Suprapubic skin (tissue), 4 donors: ENCODE measurements around the gene NYAP2. TPM values are rescaled to one million over a fixed set of nuclear protein-coding genes. Genes with fewer than 3 reads are reported as not detected.

ENCODE experiments used
- DNase-seq, 2 donors: peaks; one replicate each; pipeline ENCODE4 v3.0.0-alpha.2; 2019; ENCODE audit warnings: low spot score in 2 of 2
- H3K27ac ChIP-seq: fragments of 200-600 bp; sonication (generic); one replicate; pipeline ENCODE4 v1.5.1; 2019
- H3K27me3 ChIP-seq: fragments of 200-600 bp; sonication (generic); one replicate; pipeline ENCODE4 v1.5.1; 2019
- H3K36me3 ChIP-seq: fragments of 200-600 bp; sonication (generic); one replicate; pipeline ENCODE4 v1.5.1; 2019
- H3K4me1 ChIP-seq: fragments of 200-600 bp; sonication (generic); one replicate; pipeline ENCODE4 v1.5.1; 2019
- H3K4me3 ChIP-seq: fragments of 200-600 bp; sonication (generic); one replicate; pipeline ENCODE4 v1.5.1; 2019; ENCODE audit warnings: mild to moderate bottlenecking
- H3K9me3 ChIP-seq: fragments of 200-600 bp; sonication (generic); one replicate; pipeline ENCODE4 v1.5.1; 2019
- EP300 ChIP-seq: sonication (generic); formaldehyde crosslinking; IDR thresholded peaks from one replicate; pipeline ENCODE4 v1.6.1; 2017; ENCODE audit warnings: antibody characterized with exemption
- POLR2A ChIP-seq, 2 donors: fragments of 450-650 bp; IDR thresholded peaks; one replicate each; pipeline ENCODE4 v1.6.1; 2017; ENCODE audit warnings: antibody characterized with exemption in 2 of 2, mild to moderate bottlenecking in 2 of 2, moderate library complexity in 2 of 2
- POLR2AphosphoS5 ChIP-seq, 3 donors: sonication (generic); formaldehyde crosslinking; IDR thresholded peaks; one replicate each; pipeline ENCODE4 v1.6.1; 2017; ENCODE audit warnings: antibody characterized with exemption in 3 of 3
- WGBS: methylation state at CpG from one replicate; pipeline ENCODE4 v1.1.5; 2018; 5-methylcytosine and 5-hydroxymethylcytosine counted together
- total RNA-seq, 4 donors: library from RNA; depleted of rRNA; stranded (reverse); fragments of >200 nt; gene quantifications; one replicate each; pipeline ENCODE4 v1.1.0, GENCODE V29; 2016
- TF ChIP-seq, protein P1 (sequence below), 2 donors: fragments of 200-600 bp in 1 of 2; fragments of 450-650 bp in 1 of 2; sonication (generic) in 1 of 2; IDR thresholded peaks; one replicate each; pipeline ENCODE4 v1.5.1; 2016 to 2019; ENCODE audit warnings: antibody characterized with exemption in 2 of 2, mild to moderate bottlenecking in 1 of 2, moderate library complexity in 1 of 2

The NYAP2 gene
- total RNA-seq: under 1 TPM in 1 of 4 donors, not detected in 3; 0.11 TPM

DNA sequence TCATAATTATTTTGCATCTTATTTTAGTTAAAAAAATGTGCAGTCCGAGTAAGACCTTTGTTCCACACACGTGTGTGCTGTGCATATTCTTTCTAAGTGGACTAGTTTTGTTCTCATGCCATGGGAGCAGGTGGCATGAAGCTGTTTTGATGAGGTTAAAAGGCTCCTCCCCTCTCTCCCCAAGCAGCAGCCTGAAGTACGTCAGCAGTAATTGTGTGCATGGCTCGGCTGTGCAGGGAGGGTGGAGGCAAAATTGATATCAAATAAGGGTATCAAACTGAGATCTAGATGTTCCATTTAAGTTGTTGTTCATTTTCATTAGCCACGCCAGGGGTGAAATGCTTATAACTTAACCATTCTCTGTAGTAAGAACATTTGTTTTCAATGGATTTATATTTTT lies at the start of gene NYAP2:
TSS of gene NYAP2 (plus strand) at position 207 of the 400 bp plus-strand sequence. CDS start 9,171 bp downstream, outside the sequence.
- no peak within 1 kb of the TSS for H3K4me3 ChIP-seq
- H3K27ac ChIP-seq: no peak within 1 kb of the TSS
- WGBS: 54% methylated on average over 5 of the region's 5 CpGs
- H3K4me1 ChIP-seq: no peaks in the 10 kb centered on the region
- H3K9me3 ChIP-seq: no peaks in the 10 kb centered on the region
- DNase-seq: no peak
- H3K27me3 ChIP-seq: peaks cover 2% of the 10 kb centered on the region
- TF ChIP-seq POLR2A (IDR thresholded peaks at IDR 0.05): no peak
- no peak for TF ChIP-seq EP300
- no peak for TF ChIP-seq POLR2AphosphoS5 (IDR thresholded peaks at IDR 0.05)
- TF ChIP-seq, protein P1, sequence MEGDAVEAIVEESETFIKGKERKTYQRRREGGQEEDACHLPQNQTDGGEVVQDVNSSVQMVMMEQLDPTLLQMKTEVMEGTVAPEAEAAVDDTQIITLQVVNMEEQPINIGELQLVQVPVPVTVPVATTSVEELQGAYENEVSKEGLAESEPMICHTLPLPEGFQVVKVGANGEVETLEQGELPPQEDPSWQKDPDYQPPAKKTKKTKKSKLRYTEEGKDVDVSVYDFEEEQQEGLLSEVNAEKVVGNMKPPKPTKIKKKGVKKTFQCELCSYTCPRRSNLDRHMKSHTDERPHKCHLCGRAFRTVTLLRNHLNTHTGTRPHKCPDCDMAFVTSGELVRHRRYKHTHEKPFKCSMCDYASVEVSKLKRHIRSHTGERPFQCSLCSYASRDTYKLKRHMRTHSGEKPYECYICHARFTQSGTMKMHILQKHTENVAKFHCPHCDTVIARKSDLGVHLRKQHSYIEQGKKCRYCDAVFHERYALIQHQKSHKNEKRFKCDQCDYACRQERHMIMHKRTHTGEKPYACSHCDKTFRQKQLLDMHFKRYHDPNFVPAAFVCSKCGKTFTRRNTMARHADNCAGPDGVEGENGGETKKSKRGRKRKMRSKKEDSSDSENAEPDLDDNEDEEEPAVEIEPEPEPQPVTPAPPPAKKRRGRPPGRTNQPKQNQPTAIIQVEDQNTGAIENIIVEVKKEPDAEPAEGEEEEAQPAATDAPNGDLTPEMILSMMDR (IDR thresholded peaks at IDR 0.05): no peak
- no peaks in the 10 kb centered on the region for H3K36me3 ChIP-seq

DNA sequence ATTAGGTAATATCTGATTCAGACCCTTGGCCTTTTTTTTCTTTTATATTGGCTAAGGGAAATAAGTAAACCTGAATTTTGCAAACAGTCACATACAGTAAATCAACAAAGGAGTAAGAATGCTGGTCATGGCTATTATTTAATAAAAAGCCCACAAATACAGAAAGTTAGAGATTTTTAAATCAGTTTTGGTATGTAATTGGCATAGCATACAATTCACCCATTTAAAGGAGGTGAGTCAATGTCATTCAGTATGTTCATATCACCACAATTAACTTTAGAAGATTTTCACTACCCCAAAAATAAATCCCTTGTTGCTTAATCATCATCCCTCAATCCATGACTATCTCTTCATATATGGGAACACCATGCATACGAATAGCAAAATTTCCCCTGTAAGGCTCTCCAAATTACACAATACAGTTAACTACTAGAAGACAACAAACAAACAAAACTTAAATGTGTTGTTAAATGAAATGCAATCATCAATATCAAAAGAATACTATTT lies 45.9 kb upstream of the NYAP2 start:
- no peaks in the 10 kb centered on the region for H3K4me1 ChIP-seq
- H3K9me3 ChIP-seq: no peaks in the 10 kb centered on the region
- no peaks in the 10 kb centered on the region for H3K36me3 ChIP-seq
- H3K27me3 ChIP-seq: no peaks in the 10 kb centered on the region
- whole genome bisulfite sequencing: 65% methylated on average over 1 of the region's 1 CpG
- TF ChIP-seq, protein P1 (IDR thresholded peaks at IDR 0.05): no peak
- H3K27ac ChIP-seq: no peak overlapping the region
- no peak for DNase-seq
- H3K4me3 ChIP-seq: no peak overlapping the region

DNA sequence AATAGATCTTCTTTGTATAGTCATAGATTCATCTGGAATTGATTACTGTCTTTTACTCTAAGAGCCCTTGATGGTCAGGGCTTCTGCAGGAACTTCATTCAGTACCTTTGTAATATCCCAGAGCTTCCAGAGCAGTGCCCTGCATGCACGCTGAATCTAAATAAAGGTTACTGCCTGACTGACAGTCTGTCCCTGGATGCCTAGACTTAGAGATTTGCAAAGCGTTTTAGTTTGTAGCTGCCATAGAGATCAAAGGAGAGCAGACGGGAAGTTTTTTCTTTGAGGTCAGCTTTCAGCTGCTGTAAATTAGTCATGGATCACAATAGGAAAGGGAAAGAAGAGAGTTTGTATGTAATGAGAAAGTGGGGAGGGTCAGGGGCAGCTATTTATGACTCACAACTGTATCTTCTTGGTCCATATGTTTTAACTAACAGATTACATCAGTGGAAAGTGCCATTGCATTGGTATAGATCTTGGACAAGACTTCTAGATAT lies 45.2 kb upstream of the NYAP2 start:
- H3K36me3 ChIP-seq: no peaks in the 10 kb centered on the region
- H3K27ac ChIP-seq: no peak overlapping the region
- DNase-seq: no peak
- H3K9me3 ChIP-seq: no peaks in the 10 kb centered on the region
- no peaks in the 10 kb centered on the region for H3K4me1 ChIP-seq
- H3K27me3 ChIP-seq: no peaks in the 10 kb centered on the region
- WGBS: 9% methylated on average over 3 of the region's 3 CpGs
- TF ChIP-seq, protein P1 (IDR thresholded peaks at IDR 0.05): no peak
- TF ChIP-seq EP300 (no peak), POLR2AphosphoS5 (IDR thresholded peaks at IDR 0.05) (no peak), POLR2A (IDR thresholded peaks at IDR 0.05) (no peak)
- H3K4me3 ChIP-seq: no peak overlapping the region

DNA sequence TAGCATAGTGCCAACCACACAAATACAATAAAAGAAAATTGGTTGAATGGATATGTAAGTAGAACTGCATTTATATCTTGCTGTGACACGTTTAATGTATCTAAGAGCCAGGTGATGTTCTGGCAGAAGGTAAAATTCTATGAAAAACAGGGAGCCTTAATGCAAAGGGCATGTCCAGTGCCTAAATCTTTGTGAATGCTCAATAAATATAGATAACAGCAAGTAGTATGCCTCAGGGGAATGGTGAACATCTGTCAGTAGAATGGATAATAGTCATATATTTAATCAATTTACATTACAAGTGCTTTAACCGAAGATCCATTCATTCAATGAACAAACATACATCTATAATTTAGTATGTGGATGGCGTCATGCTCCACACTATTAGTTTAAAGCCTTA lies 43.7 kb upstream of the NYAP2 start:
- Histone ChIP-seq H3K4me1 (no peaks in the 10 kb centered on the region), H3K27ac (no peak overlapping the region), H3K4me3 (no peak overlapping the region), H3K9me3 (no peaks in the 10 kb centered on the region), H3K36me3 (no peaks in the 10 kb centered on the region), H3K27me3 (no peaks in the 10 kb centered on the region)
- TF ChIP-seq, protein P1 (IDR thresholded peaks at IDR 0.05): no peak
- no peak for TF ChIP-seq EP300
- TF ChIP-seq POLR2A (IDR thresholded peaks at IDR 0.05): no peak
- TF ChIP-seq POLR2AphosphoS5 (IDR thresholded peaks at IDR 0.05): no peak
- DNase-seq: no peak
- 55% methylated on average over 3 of the region's 3 CpGs for WGBS

DNA sequence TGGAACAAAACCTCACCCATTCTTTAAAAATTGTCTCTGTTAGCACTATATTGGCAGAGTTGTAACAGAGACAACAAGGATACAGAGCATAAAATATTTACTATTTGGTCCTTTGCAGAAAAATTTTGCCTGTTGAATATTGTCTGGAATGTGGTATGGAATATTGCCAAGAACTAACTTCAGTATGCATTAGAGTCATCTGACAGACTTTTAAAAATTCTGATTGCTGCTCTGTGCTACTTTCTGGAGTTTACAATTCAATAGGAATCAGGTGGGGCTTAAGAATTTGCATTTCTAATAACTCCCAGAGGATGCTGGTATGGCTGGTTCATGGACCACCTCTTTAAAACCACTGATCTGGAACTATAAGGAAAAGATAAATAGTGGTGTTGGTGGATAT lies 32.8 kb upstream of the NYAP2 start:
- TF ChIP-seq POLR2AphosphoS5 (IDR thresholded peaks at IDR 0.05): no peak
- TF ChIP-seq, protein P1 (IDR thresholded peaks at IDR 0.05): no peak
- no peak for TF ChIP-seq POLR2A (IDR thresholded peaks at IDR 0.05)
- no peak for TF ChIP-seq EP300
- H3K27ac ChIP-seq: no peak overlapping the region
- H3K36me3 ChIP-seq: no peaks in the 10 kb centered on the region
- H3K4me1 ChIP-seq: no peaks in the 10 kb centered on the region
- H3K4me3 ChIP-seq: no peak overlapping the region
- no peaks in the 10 kb centered on the region for H3K9me3 ChIP-seq
- H3K27me3 ChIP-seq: no peaks in the 10 kb centered on the region
- no peak for DNase-seq
